HEK293 (cell line): ENCODE results near the gene RPL19.

Source experiments
- CTCF ChIP-seq: fragments of 450-650 bp; formaldehyde crosslinking; IDR thresholded peaks from 2 replicates; pipeline ENCODE4 v1.5.1; 2016; ENCODE audit warnings: missing biosample characterization, missing genetic modification characterization
- HOXC10 ChIP-seq: sonication (generic); formaldehyde crosslinking; IDR thresholded peaks from 2 replicates; pipeline ENCODE4 v1.8.1; 2023; ENCODE audit warnings: mild to moderate bottlenecking, missing genetic modification reagents
- IKZF3 ChIP-seq: fragments of 450-650 bp; IDR thresholded peaks from 2 replicates; pipeline ENCODE4 v1.5.0; 2018; ENCODE audit warnings: missing biosample characterization, mild to moderate bottlenecking, missing genetic modification characterization, moderate library complexity
- KLF1 ChIP-seq: fragments of 450-650 bp; formaldehyde crosslinking; IDR thresholded peaks from 2 replicates; pipeline ENCODE4 v1.5.1; 2016; ENCODE audit warnings: missing biosample characterization, missing genetic modification characterization
- PRDM2 ChIP-seq: fragments of 450-650 bp; formaldehyde crosslinking; IDR thresholded peaks from 2 replicates; pipeline ENCODE4 v1.5.1; 2016; ENCODE audit warnings: missing biosample characterization, missing genetic modification characterization, borderline replicate concordance
- SP3 ChIP-seq: fragments of 450-650 bp; formaldehyde crosslinking; IDR thresholded peaks from 2 replicates; pipeline ENCODE4 v1.5.1; 2016; ENCODE audit warnings: missing biosample characterization, missing genetic modification characterization
- TCF7L2 ChIP-seq: IDR thresholded peaks from 2 replicates; pipeline ENCODE4 v1.6.1; 2011; ENCODE audit warnings: low read depth, mild to moderate bottlenecking, inconsistent platforms, low read length, moderate library complexity, borderline replicate concordance
- YY1 ChIP-seq: fragments of 450-650 bp; formaldehyde crosslinking; IDR thresholded peaks from 2 replicates; pipeline ENCODE4 v1.5.1; 2018; ENCODE audit warnings: missing biosample characterization, missing genetic modification characterization
- ZNF112 ChIP-seq: fragments of 450-650 bp; formaldehyde crosslinking; IDR thresholded peaks from 2 replicates; pipeline ENCODE4 v1.5.0; 2017; ENCODE audit warnings: missing biosample characterization, missing genetic modification characterization
- ZNF19 ChIP-seq: fragments of 450-650 bp; formaldehyde crosslinking; IDR thresholded peaks from 2 replicates; pipeline ENCODE4; 2016; ENCODE audit warnings: missing biosample characterization, missing genetic modification characterization, low read depth
- ZNF24 ChIP-seq: fragments of 450-650 bp; formaldehyde crosslinking; IDR thresholded peaks from 2 replicates; pipeline ENCODE4 v1.5.1; 2016; ENCODE audit warnings: missing biosample characterization, missing genetic modification characterization
- ZNF274 ChIP-seq, 2 experiments: fragments of 200-500 bp in 1 of 2; fragments of 450-650 bp in 1 of 2; sonication (Bioruptor generic) in 1 of 2; formaldehyde crosslinking in 1 of 2; IDR thresholded peaks; 2 replicates each; pipeline versions ENCODE4 v1.5.1 to v1.6.1; 2014 to 2016; ENCODE audit warnings: borderline replicate concordance in 1 of 2, inconsistent platforms in 1 of 2, low read length in 1 of 2, missing biosample characterization in 1 of 2, missing genetic modification characterization in 1 of 2
- ZNF292 ChIP-seq: fragments of 450-650 bp; formaldehyde crosslinking; IDR thresholded peaks from 2 replicates; pipeline ENCODE4 v1.5.1; 2016; ENCODE audit warnings: low read depth, missing biosample characterization, missing genetic modification characterization, borderline replicate concordance
- ZNF302 ChIP-seq: fragments of 450-650 bp; formaldehyde crosslinking; IDR thresholded peaks from 2 replicates; pipeline ENCODE4 v1.5.1; 2016; ENCODE audit warnings: missing biosample characterization, missing genetic modification characterization, low read depth
- ZNF501 ChIP-seq: fragments of 450-650 bp; formaldehyde crosslinking; IDR thresholded peaks from 2 replicates; pipeline ENCODE4 v1.5.1; 2016; ENCODE audit warnings: missing biosample characterization, missing genetic modification characterization
- ZNF513 ChIP-seq: fragments of 450-650 bp; IDR thresholded peaks from 2 replicates; pipeline ENCODE4 v1.5.1; 2018; ENCODE audit warnings: missing biosample characterization, missing genetic modification characterization
- ZNF548 ChIP-seq: fragments of 450-650 bp; formaldehyde crosslinking; IDR thresholded peaks from 2 replicates; pipeline ENCODE4 v1.5.1; 2016; ENCODE audit warnings: missing biosample characterization, missing genetic modification characterization
- ZNF555 ChIP-seq: fragments of 450-650 bp; formaldehyde crosslinking; conservative IDR thresholded peaks from 2 replicates; pipeline ENCODE4 v1.5.1; 2017; ENCODE audit warnings: missing biosample characterization, mild to moderate bottlenecking, missing genetic modification characterization, inconsistent platforms
- ZNF600 ChIP-seq: fragments of 450-650 bp; formaldehyde crosslinking; IDR thresholded peaks from 2 replicates; pipeline ENCODE4 v1.5.1; 2016; ENCODE audit warnings: missing biosample characterization, missing genetic modification characterization
- ZNF660 ChIP-seq: fragments of 450-650 bp; IDR thresholded peaks from 2 replicates; pipeline ENCODE4 v1.5.1; 2018; ENCODE audit warnings: missing biosample characterization, mild to moderate bottlenecking, missing genetic modification characterization
- ZNF747 ChIP-seq: fragments of 450-650 bp; formaldehyde crosslinking; IDR thresholded peaks from 2 replicates; pipeline ENCODE4 v1.5.1; 2016; ENCODE audit warnings: missing biosample characterization, missing genetic modification characterization
- ZNF777 ChIP-seq: fragments of 450-650 bp; formaldehyde crosslinking; IDR thresholded peaks from 2 replicates; pipeline ENCODE4 v1.5.1; 2017; ENCODE audit warnings: missing biosample characterization, missing genetic modification characterization, borderline replicate concordance
- ZSCAN5A ChIP-seq: fragments of 450-650 bp; formaldehyde crosslinking; IDR thresholded peaks from 2 replicates; pipeline ENCODE4 v1.5.1; 2016; ENCODE audit warnings: missing biosample characterization, missing genetic modification characterization
- TF ChIP-seq, protein P1 (sequence below): fragments of 450-650 bp; formaldehyde crosslinking; IDR thresholded peaks from 2 replicates; pipeline ENCODE4 v1.5.1; 2016; ENCODE audit warnings: missing biosample characterization, missing genetic modification characterization
- TF ChIP-seq, protein P2 (sequence below): fragments of 450-650 bp; formaldehyde crosslinking; IDR thresholded peaks from 2 replicates; pipeline ENCODE4 v1.5.1; 2016; ENCODE audit warnings: missing biosample characterization, missing genetic modification characterization

The RPL19 gene

DNA sequence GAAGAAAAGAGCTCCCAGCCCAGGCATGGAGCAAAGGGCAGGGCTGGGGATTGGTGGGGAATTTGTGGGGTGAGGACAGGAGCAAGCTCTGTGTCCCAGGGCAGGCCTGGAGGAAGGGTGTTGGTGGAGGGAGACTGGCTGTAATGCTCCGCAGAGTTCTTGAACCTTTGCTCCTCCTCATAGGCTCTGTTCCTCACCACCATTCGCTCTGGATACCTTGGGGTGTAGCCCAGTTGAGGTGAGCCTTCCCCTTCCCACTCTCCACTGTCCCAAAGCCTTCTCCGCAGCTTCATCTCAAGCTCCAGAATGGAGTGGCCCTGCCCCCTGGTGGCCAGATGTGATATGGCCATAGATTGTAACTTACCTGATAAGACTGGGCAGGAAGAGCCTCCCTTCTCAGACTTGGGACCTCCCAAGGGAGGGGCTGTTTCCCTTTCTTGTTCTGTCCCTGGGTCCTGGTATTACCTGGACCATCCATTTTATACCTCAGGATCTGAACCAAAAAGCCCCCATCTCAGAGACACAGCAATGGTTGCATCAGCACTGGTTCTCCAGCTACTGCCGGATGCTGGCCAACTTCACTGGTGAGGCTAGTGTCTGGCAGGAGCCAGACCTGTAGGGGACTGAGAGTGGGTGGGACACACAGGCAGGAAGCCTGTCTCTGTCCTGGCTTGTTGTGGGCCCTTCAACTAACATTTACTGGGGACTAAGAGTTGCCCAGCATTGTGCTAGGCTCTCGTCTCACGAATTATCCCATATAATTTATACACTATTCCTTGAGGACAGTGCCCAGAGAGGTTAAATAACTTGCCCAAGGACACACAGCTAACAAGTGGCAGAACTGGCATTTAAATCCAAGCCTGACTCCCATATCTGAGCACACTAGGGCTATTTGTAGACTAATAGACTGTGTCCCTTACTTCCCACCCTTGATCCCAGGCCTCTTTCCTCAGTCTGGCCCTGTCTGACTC lies 44.8 kb downstream of the RPL19 start (continued):
- TF ChIP-seq ZSCAN5A (tag by site-specific recombination) (no peak), ZNF513 (tag by site-specific recombination) (no peak; the same call in 1 of the 2 replicates), ZNF274 (IDR thresholded peaks at IDR 0.05; ENCODE audit: low read length) (no peak), ZNF274 (tag by site-specific recombination; IDR thresholded peaks at IDR 0.05; ENCODE audit: borderline replicate concordance) (no peak), YY1 (tag by site-specific recombination) (no peak), ZNF660 (tag by site-specific recombination) (peak; percentile 56), PRDM2 (tag by site-specific recombination) (no peak), IKZF3 (tag by site-specific recombination) (no peak; the same call in 1 of the 2 replicates), TCF7L2 (no peak), ZNF747 (tag by site-specific recombination) (no peak), CTCF (tag by site-specific recombination) (peak; percentile 91), ZNF501 (tag by site-specific recombination) (no peak), ZNF777 (tag by site-specific recombination) (no peak), SP3 (tag by site-specific recombination) (0 out of 2 replicates have a peak, but pooled peaks have one; percentile 15), ZNF555 (tag by site-specific recombination) (no peak), HOXC10 (no peak), ZNF548 (no peak), ZNF24 (tag by site-specific recombination) (no peak), ZNF600 (tag by site-specific recombination) (peak; percentile 30; the same call in 1 of the 2 replicates), ZNF292 (tag by site-specific recombination) (no peak), ZNF302 (tag by site-specific recombination) (no peak), ZNF112 (tag by site-specific recombination) (no peak), KLF1 (tag by site-specific recombination) (no peak), ZNF19 (tag by site-specific recombination) (no peak)
- TF ChIP-seq, protein P1, sequence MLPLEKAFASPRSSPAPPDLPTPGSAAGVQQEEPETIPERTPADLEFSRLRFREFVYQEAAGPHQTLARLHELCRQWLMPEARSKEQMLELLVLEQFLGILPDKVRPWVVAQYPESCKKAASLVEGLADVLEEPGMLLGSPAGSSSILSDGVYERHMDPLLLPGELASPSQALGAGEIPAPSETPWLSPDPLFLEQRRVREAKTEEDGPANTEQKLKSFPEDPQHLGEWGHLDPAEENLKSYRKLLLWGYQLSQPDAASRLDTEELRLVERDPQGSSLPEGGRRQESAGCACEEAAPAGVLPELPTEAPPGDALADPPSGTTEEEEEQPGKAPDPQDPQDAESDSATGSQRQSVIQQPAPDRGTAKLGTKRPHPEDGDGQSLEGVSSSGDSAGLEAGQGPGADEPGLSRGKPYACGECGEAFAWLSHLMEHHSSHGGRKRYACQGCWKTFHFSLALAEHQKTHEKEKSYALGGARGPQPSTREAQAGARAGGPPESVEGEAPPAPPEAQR (tag by site-specific recombination), result no peak
- TF ChIP-seq, protein P2, sequence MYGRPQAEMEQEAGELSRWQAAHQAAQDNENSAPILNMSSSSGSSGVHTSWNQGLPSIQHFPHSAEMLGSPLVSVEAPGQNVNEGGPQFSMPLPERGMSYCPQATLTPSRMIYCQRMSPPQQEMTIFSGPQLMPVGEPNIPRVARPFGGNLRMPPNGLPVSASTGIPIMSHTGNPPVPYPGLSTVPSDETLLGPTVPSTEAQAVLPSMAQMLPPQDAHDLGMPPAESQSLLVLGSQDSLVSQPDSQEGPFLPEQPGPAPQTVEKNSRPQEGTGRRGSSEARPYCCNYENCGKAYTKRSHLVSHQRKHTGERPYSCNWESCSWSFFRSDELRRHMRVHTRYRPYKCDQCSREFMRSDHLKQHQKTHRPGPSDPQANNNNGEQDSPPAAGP (tag by site-specific recombination), result no peak
